NCI-H2029 (cell line): Measurements from ENCODE around the gene FHOD3.

Source experiments
- DNase-seq: peaks from one replicate; lab custom pipeline; 2025; lab: John Stamatoyannopoulos, UW

Gene FHOD3

GRCh38 chr18:36408606-36409005 is 111.1 kb downstream of the FHOD3 start:
- no peak for DNase-seq

- DNase-seq = no peak
Observed at GRCh38 chr18:36409779-36410178, 112.3 kb downstream of the FHOD3 start.

- DNase-seq = no peak
Observed at GRCh38 chr18:36410346-36410745, 112.8 kb downstream of the FHOD3 start.

DNA sequence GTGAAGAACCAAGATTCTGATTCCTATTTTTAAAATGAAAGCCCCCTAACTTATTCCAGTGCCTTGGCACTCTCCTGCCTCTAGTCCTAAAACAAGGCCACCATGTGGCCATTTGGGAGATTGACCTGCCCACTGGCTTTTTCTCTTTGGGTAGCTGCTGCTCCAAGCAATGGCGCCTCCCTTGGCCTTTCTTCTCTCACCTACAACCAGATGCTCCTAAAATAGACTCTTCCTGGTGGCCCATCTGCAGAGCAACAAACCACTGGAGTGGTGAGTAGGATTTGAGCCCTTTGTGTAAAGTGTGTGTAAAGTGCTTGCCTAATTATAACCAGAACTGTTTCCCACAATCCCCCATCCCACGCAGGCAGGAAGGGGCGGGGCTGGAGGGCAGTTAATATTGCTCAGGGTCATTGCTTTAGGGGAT is 114.2 kb downstream of the FHOD3 start:
- DNase-seq = no peak

DNA sequence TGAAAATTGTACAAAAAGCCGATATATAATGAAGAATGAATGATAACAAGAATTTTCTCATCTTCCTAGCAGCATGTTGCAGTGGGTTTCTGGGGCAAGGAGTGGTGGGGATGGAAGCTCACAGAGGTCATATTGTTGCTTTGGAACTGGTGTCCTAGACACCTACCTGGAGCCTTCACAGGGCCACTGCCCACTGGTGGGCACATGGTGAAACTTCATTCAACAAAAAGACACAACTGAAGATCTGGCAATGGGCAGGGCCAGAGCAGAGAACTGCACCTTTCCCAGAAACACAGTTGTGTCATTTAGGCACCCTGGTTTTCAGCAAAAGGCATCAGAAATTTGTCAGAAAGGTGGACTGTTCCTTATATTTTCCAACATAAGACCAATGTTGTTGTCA is 115.3 kb downstream of the FHOD3 start:
- DNase-seq = no peak

DNA sequence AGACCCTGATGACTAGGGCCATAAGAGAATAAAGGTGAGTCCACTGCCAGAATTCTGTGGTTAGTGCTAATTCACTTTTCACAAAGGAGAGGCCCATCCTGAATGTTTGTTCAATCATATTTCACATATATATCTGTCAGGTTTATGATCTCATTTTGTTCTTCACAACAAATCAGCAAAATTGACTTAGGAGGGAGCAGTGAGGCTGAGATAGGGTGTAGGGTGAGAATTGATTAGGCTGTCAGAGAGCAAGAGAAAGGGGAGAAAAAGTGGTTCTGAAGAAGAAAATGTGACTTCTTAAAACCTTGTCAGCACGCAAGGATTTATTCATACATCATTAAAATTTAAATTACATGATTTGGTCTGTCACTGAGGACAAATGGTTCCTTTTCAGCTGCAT is 117.7 kb downstream of the FHOD3 start:
- no peak for DNase-seq

DNA sequence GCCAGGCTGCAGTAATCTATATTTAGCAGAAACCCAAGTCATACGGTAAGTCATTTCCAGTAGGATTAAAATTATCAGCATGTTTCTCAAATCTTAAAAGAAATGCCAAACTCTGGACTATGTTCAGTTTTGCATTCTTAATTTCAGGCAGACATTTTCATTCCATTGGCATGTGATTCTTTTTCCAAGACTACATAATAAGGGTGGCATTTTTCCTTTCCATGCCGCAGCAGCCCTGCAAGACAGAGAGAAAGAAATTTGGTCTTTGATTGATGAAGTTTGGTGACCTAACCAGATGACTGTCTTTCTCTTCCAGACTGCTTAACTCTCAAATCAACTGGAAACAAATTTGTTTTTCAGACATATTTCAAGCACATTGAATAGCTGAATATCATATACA is 118.1 kb downstream of the FHOD3 start:
- DNase-seq = no peak

DNA sequence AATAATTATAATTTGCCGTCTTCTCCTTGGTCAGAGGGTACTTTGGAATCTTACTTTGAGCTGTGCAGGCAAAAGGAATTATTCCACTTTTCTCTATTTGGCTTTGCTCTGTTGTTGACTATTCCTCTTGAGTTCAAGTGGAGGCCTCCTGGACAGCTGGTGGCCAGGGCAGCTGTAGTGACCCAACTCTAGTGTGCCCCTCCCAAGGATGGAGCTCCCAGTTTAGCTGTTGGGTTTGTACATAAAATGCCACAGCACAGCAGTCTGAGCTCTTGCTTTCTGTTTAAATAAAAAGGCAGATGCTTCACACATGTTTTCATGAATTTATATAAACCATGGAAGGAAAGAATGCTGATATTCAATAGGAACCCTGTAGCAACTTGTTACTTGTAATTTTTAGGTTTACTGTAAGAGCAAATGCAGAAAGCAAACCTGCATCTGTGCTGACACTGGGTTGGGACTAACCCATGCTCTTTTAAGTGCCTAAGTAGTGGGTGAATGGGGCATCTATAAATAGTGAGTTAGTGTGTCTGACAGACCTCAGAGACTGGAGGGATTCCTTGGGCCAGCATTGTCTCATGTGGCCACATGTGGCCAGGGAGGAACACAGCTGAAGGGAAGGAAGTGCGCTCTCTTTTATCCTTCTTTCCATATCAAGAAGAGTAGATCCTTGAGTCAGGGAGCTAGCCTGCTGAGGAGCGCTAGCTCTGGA is 121.8 kb downstream of the FHOD3 start:
- no peak for DNase-seq

DNA sequence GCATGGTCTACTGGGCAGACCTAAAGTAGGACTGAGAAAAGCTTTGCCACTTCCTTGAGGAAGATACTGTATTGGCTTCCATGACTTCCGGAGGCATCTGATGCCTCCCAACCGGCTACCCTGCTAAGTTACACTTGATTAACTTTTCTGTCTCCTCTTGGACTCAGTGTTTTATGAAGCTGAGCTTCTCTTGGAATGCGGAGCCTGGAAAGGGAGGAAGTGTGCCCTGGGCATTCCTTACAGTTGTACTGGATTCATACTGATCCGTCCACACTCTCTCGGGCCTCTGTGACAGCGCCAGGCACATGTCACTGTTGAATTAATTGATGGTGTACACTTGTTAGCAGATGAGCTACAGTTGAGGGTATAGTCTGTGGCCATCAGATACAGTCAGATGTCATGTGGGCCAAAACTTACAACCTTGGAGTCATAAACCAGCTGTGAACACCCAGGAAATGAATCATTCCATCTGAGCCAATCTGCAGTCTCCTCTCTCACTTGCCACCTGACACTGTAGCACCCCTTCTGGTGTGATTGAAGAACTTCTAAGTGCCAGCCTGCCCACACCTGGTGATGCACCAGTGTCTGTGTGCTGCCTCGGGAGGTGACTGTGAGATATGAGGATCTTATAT is 122.5 kb downstream of the FHOD3 start:
- no peak for DNase-seq

- DNase-seq = no peak
Observed at GRCh38 chr18:36420826-36421225, 123.3 kb downstream of the FHOD3 start.

- no peak for DNase-seq
Observed at GRCh38 chr18:36424741-36425142, 127.2 kb downstream of the FHOD3 start.

- no peak for DNase-seq
Observed at GRCh38 chr18:36427369-36427768, 129.9 kb downstream of the FHOD3 start.

DNA sequence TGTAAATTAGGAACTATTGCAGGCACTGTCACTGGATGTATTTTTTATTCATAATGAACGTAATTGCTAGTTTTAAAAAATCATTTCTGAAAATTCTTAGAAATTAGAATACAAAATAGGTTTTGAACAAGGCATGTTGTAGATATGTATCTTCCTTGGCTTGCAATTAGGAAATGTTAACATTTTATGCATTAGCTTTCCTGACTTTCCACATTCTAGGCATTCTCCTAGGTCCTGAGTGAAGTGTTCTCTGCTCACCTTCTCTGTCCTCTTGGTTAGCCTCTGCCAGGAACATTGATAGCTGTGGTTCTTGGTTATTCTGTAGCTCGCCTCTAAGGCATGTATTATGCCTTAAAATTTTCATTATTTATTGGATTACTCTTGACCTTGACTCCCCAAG is 130.3 kb downstream of the FHOD3 start:
- DNase-seq = no peak

GRCh38 chr18:36428431-36429029 is 131.0 kb downstream of the FHOD3 start:
- no peak for DNase-seq

GRCh38 chr18:36432880-36433555 is 135.5 kb downstream of the FHOD3 start:
- DNase-seq = no peak

DNA sequence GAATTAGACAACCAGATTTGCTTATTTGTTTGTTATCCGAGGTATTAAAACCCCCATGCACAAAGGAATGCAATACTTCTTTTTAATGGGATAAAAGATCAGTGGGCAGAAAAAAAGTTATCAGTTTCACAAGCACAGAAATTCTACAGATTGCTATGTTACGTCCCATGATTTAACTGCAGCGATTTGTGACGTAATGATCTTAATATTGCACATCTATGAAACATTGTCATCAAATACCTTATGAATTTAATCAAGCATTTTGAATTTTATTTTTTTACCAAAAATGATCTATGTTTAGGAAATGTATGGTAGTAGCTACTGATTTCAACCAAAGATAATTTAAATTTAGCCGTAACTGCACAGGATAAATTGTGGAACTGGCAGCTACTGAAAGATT is 138.9 kb downstream of the FHOD3 start:
- DNase-seq = no peak

GRCh38 chr18:36440614-36441013 is 143.1 kb downstream of the FHOD3 start:
- DNase-seq = no peak

DNA sequence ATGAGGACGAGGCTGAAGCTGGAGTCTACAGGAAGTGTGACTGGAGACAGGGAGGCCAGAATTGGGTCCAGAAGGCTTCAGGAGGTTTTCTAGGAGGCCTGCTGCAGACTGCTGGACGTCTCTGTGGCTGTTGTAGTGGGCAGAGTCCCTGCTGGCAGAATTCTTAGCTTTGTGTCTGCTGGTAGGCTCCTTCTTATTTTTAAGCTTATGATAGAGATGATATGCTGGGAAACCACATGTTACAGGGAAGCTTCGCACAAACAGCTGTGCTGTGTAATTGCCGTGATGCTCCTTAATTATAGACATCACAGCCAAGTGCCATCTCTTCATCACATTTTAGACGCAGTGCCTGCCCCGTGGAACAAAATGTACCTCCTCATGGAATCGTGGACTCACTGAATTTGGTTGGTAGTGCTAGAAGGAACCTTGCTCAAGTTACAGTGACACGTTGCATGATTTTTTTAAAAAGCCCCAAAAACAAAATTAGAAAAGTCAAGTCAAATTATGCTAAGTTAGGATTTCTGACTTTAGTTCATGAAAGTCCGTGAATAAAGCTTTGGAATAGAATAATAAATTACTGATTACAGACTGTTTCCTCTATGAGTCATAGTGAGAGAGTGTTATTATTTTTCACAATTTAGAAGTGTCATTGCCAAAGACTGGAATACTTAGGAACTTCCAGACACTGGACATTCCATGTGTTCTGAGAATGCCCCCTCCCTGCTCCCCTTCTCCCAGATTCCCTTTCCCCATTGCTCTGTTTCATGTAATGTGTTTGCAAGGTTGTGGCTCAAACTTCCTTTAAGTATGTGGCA is 144.1 kb downstream of the FHOD3 start:
- DNase-seq = no peak

DNA sequence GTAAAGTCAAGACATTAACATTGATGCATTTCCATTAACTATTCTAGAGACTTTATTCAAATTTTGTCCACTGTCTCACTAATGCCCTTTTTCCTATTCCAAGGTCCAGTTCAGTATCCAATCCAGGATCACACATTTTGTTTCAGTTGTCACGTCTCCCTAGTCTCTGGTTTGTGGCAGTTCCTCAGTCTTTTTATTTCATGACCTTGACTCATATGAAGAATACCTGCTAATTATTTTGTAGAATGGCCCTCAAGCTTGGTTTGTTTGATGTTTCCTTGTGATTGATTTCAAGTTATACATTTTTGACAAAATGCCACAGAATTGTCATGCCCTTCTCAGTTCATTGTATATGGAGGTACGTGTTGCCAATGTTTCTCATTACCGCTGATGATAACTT is 145.2 kb downstream of the FHOD3 start:
- DNase-seq = no peak

DNA sequence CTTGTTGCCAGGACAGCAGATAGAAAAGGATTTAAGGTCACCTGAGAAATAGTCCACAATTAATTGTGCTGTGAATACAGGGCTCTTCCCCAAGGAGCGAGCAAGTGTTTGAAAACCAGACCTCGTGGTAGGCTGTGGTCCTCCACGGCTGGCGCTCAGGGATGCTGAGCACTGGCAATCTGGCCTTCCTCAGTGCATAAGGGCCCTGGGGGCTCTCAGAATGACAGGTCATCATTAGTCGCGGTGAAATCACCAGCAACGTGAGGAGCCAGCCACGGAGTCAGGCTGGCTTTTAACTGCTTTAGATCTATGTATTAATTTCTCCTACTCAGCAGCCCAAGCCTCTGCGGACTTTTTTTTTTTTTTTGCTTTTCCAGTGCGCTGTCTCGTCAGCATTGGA is 148.5 kb downstream of the FHOD3 start:
- DNase-seq = no peak

DNA sequence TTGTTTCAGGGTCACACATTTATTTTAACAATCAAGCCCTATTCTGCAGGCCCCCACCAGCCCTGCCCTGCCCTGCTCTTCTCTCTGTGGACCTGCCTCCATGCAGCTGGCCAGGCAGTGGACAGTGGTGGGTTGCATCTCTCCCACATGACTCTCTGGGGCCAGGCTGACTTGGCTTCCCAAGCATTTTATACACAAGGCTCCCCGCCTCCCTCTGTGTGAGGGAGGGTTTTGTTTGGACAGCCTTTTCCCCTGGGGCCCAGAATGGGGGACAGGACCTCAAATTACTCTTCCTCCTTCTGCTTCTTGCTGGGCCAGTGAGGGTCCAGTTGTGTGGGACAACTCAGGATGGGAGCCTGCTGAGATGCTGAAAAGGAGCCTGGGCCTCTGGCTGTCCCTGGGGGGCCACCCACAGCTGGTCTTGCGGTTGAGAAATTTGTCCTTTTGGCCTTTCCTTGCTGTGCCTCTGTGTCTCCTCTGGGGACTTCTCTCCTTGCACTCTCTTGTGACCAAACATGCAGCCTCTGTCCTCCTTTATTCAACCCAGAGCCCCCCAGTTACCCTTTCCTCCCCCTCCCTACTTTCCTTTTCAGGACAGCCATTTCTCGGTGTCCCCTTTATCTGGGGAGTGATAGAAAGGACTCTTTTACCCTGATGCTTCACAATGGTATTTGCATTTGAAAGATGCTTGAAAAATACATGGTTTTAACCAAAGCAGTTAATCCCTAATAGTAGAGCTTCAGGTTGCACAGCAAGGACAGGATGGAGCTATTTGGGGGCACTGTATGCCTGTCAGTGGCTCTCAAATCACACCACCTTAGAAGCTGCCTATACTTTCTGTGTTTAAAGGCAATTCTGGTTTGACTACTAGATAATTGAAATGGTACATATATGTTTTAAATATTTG is 151.1 kb downstream of the FHOD3 start:
- DNase-seq = no peak
